GM18858 (cell line): ENCODE results near the gene EHBP1.

ENCODE experiments used
- ATAC-seq: cut with Tn5 transposase; IDR thresholded peaks from one replicate; pipeline ENCODE4 v1.9.1; 2021; ENCODE audit not compliant: unreplicated experiment

The EHBP1 gene

GRCh38 chr2:62874881-62875383 lies 169.4 kb downstream of the EHBP1 start:
- ATAC-seq: no peak

DNA sequence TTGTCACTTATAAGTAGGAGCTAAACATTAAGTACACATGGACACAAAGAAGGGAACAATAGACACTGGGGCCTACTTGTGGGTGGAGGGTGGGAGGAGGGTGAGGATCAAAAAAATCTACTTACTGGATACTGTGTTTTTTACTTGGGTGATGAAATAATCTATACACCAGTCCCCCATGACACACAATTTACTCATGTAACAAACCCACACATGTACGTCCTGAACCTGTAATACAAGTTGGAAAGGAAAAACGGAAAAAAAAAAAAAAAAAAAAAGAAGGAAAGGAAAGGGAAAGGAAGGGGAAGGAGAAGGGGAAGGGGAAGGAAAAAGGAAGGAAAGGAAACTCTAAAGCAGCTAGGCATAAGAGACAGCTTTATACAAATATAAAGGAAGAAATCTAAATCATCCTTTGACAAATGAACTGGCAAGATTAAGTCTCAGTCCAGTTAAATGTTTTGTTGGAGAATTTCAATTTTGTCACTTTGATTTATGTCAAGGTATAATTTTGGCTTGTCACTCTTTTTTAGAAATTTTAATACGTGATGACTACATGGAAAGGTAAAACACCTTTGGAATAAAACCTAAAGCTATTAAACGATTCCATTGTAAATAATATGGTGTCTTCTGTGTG lies 175.8 kb downstream of the EHBP1 start:
- no peak for ATAC-seq

DNA sequence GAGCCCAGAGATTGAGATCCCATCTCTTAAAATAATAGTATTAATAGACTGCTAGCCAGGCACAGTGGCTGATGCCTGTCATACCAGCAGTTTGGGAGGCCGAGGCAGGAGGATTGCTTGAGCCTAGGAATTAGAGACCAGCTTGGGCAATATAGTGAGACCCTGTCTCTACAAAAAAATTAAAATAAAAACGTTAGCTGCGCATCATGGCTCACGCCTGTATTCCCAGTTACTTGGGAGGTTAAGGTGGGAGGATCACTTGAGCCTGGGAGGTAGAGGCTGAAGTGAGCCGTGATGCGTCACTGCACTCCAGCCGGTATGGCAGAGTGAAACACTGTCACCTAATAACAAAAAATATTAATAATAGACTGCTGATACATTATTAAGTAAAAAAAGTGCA lies 178.1 kb downstream of the EHBP1 start:
- no peak for ATAC-seq

- ATAC-seq: no peak
Measured at GRCh38 chr2:62884086-62884485, 178.6 kb downstream of the EHBP1 start.

DNA sequence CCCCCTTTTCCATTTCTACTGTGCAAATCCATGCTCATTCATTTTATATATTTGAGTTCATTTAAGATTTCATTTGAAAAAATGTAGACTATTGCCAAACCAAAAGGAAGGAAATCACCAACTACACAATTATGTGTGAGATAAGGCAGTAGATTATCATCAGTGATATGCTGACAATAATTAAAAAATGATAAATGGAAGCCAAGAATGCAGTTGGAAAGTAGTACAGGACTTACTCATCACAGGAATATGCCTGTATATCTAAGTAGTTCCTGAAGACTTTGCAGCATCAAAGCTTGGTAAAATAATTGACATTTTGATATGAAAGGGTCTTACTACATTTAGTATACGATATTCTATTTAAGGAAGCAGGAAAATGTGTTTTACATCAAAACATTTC lies 179.0 kb downstream of the EHBP1 start:
- ATAC-seq: no peak

- no peak for ATAC-seq
Measured at GRCh38 chr2:62894966-62895631, 189.6 kb downstream of the EHBP1 start.

- no peak for ATAC-seq
Measured at GRCh38 chr2:62895632-62896009, 190.1 kb downstream of the EHBP1 start.

GRCh38 chr2:62897187-62897827 lies 191.8 kb downstream of the EHBP1 start:
- no peak for ATAC-seq

- no peak for ATAC-seq
Measured at GRCh38 chr2:62904344-62904743, 198.8 kb downstream of the EHBP1 start.

GRCh38 chr2:62908145-62908544 lies 202.6 kb downstream of the EHBP1 start:
- no peak for ATAC-seq

DNA sequence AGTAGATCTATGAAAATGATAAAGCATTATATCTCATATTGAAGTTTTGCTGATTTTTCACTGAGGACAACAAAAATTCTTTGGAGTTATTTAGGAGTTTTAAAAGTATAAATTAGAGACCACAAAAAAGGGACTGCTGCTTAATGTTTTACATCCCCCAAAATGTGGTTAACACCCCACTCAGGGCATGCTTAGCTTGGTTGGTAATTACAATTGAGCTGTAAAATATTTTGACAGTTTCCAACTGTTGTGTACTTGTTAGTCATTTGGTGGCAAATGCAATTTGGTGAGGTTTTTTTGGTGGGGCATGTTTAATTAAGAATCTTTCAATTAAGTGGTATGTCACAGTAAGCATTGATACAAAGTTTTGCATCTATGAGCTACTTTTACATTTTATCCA lies 207.8 kb downstream of the EHBP1 start:
- ATAC-seq: no peak

GRCh38 chr2:62919041-62919440 lies 213.5 kb downstream of the EHBP1 start:
- no peak for ATAC-seq

GRCh38 chr2:62920070-62920469 lies 214.6 kb downstream of the EHBP1 start:
- ATAC-seq: no peak

GRCh38 chr2:62923242-62923641 lies 217.7 kb downstream of the EHBP1 start:
- no peak for ATAC-seq

DNA sequence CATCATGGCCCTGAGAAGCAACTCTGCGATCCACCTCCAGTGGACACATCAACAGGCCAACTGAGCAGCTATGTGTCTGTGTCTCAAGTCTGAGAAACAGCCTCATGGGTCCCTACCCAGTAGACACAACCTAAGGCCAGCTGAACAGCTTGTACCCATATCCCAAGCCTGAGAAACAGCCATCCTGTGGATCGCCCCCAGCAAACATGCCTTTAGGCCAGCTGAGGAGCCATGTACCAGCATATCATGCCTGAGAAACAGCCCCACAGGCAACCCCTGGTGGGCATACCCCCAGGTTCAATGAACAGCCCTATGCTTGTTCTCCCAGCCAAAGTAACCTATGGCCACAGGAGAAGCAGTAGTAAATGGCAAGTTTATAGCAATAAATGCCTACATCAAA lies 218.4 kb downstream of the EHBP1 start:
- ATAC-seq: no peak

DNA sequence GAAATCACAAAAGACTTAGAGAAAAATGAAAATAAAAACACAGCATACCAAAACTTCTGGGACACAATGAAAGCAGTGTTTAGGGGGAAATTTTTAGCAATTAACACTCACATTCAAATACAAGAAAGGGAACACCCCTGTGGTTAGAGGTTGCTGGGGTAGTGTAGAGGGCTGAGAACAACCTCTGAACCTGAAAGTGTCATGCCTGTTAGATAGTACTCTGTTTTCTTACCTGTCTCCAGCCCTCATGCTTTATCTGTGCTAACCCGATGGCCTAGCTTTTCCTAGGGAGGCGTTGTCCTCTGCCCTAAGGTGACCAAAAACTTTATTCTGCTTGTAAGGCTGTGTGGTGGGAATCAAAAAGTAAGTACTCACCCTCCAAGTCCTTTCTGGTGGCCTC lies 222.5 kb downstream of the EHBP1 start:
- ATAC-seq: no peak

DNA sequence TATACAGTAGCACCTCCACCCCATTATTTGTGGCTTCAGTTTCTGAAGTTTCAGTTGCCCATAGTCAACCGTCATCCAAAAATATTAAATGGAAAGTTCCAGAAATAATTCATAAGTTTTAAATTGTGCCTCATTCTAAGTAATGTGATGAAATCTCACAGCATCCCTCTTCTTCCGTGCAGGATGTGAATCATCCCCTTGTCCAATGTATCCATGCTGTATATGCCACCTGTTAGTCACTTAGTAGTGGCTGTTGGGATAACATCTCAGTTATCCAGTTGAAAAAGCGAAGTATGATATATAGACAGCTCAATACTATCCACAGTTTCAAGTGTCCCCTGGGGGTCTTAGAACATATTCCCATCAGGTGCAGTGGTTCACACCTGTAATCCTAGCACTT lies 226.0 kb downstream of the EHBP1 start:
- no peak for ATAC-seq

DNA sequence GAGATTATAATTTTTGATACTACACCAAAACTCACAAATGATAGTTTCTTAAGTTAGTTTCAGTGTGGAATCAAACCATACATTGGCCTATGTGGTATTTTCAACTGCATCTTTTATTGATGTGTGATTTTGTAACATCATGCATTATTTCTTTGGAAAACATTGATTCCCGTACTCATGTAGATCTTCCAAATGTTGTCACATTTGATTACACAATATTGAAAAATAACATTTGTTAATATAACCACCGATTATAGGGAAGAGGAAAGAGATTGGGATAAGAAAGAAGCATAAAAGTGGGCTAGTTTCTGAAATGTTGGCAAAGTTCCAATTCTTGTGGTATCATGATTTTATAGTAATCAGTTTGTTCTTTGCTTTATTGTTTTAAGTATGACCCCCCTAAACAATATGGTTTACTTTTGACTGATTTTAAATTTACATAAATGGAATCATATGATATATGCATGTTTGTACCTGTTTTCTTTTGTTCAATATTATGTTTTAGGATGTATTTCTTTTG lies 227.9 kb downstream of the EHBP1 start:
- ATAC-seq: no peak

DNA sequence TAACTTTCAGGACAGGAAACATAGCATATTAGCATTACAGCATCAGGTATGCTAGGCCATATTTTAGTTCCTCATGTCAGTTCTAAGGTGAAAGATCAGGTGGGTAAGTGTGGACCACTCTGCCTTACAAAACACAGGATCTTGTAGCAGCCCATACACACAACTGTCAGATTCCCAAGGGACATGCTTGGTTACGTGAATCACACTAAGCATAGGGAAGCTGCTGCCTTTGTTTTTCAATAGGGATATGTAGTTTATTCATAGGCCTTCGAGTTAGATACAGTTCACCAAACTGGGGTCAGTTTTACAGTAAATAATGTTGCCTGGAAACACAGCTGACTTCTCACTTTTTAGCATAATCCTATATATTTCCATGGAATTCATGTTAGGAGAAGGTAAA lies 229.0 kb downstream of the EHBP1 start:
- no peak for ATAC-seq

- no peak for ATAC-seq
Measured at GRCh38 chr2:62938126-62938525, 232.6 kb downstream of the EHBP1 start.

DNA sequence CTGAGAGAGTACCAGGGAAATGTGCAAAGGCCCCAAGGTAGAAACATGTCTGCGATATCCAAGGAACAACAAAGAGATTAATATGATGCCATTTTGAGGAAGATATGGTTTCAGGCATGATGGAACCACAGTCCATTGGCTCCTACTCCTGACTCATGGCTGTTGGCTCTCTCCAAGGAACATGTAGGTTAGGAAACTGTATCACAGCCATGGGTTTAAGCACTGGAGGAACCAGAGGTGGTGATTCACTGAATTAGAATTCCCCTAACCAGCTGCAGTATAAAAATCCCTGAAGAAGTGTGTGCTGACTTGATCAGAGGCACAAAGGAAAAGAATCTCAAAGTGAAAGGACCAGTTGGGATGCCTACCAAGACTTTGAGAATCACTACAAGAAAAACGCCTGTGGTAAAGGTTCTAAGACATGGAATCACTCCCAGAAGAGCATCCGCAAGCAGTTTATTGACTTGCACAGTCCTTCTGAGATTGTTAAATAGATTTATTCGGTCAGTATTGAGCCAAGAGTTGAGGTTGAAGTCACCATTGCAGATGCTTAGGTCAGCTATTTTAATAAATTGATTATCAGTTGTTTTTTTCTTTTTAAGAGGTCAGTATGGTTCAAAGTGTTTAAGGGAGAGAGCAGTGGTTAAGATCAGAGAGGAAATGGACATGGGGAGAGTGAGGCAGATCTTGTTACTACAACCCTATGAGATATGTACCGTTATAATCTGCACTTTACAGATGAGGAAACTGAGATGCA lies 234.4 kb downstream of the EHBP1 start:
- no peak for ATAC-seq
